ENCODE results near the gene CASP2. TPM values are rescaled to one million over a fixed set of nuclear protein-coding genes. Genes with fewer than 3 reads are reported as not detected.

CASP2 gene
- total RNA-seq, 4 donors from 2014 or later: 8.8 to 24.6 (median 12.2) TPM

- 78 to 87% methylated on average over 4 to 8 of the region's 8 CpGs for WGBS, 2 donors
- H3K4me1 ChIP-seq: no peaks in the 10 kb centered on the region
- H3K9me3 ChIP-seq: no peaks in the 10 kb centered on the region
- DNase-seq: no peak
- intact Hi-C loops (cut with DNase I): no loop called here
- no peak overlapping the region for H3K4me3 ChIP-seq
- H3K36me3 ChIP-seq: no peaks in the 10 kb centered on the region
- peaks cover 0 to 11% (median 0%) of the 10 kb centered on the region in 4 donors for H3K27me3 ChIP-seq
- TF ChIP-seq CTCF (IDR thresholded peaks at IDR 0.05) (no peak), POLR2A (IDR thresholded peaks at IDR 0.05) (no peak)
- no peak overlapping the region for H3K27ac ChIP-seq
Observed at GRCh38 chr7:143354376-143354775, 66.2 kb downstream of the CASP2 start.

- DNase-seq: no peak
- Histone ChIP-seq H3K4me1 (no peaks in the 10 kb centered on the region), H3K9me3 (no peaks in the 10 kb centered on the region), H3K27me3 (peaks cover 0 to 16% (median 0%) of the 10 kb centered on the region in 4 donors), H3K4me3 (no peak overlapping the region), H3K27ac (no peak overlapping the region), H3K36me3 (no peaks in the 10 kb centered on the region)
- intact Hi-C loops (cut with DNase I): no loop called here
- 77 to 89% methylated on average over 4 to 8 of the region's 8 CpGs for WGBS, 2 donors
- TF ChIP-seq CTCF (IDR thresholded peaks at IDR 0.05) (no peak), POLR2A (IDR thresholded peaks at IDR 0.05) (no peak)
Observed at GRCh38 chr7:143354965-143355364, 66.8 kb downstream of the CASP2 start.

GRCh38 chr7:143355450-143356385 lies 67.6 kb downstream of the CASP2 start:
- Histone ChIP-seq H3K4me1 (no peaks in the 10 kb centered on the region), H3K36me3 (no peaks in the 10 kb centered on the region), H3K4me3 (no peak overlapping the region), H3K27me3 (peaks cover 0 to 23% (median 0%) of the 10 kb centered on the region in 4 donors), H3K27ac (no peak overlapping the region), H3K9me3 (no peaks in the 10 kb centered on the region)
- DNase-seq: no peak
- 91% methylated on average over 10 to 13 of the region's 16 CpGs for WGBS, 2 donors
- intact Hi-C loops (cut with DNase I): no loop called here
- TF ChIP-seq CTCF (IDR thresholded peaks at IDR 0.05) (no peak), POLR2A (IDR thresholded peaks at IDR 0.05) (no peak)

DNA sequence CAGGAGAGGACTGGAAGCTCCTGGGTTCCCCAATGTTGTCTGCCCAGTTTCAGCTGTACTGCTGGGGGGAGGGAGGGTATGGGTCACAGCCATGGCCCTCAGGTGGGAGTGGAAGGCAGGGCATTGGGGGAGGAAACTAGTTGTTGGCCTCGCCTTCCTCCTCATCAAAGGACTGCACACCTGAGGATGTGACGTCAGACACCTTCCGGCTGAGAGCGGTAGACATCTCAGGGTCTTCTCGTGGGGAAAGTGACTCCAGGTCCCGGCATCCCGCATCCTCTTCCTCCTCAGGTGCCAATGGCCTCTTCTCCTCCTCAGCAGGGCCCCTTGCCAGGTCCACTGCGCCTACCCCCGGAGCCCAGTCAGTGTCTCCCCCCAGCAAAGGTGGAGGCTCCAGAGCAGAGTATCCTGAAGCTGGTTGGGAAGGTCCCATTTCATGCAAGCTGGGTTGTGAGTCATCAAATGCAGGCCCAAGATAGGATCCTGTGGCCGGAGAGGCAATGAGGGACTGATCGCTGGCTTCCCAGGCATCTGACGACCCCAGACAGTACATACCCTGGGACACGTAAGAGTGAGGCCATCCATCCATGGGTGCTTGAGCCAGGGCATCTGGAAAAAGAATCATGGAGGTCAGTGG lies 68.4 kb downstream of the CASP2 start:
- DNase-seq: no peak
- H3K4me1 ChIP-seq: peaks cover 1 to 5% (median 2%) of the 10 kb centered on the region in 3 donors
- intact Hi-C loops (cut with DNase I): no loop called here
- no peak for TF ChIP-seq CTCF (IDR thresholded peaks at IDR 0.05)
- TF ChIP-seq POLR2A (IDR thresholded peaks at IDR 0.05): no peak
- H3K4me3 ChIP-seq: no peak overlapping the region
- no peaks in the 10 kb centered on the region for H3K9me3 ChIP-seq
- H3K27me3 ChIP-seq: peaks cover 0 to 31% (median 0%) of the 10 kb centered on the region in 4 donors
- 92% methylated on average over 10 to 13 of the region's 13 CpGs for WGBS, 2 donors
- H3K27ac ChIP-seq: no peak overlapping the region
- no peaks in the 10 kb centered on the region for H3K36me3 ChIP-seq

Small RNAs within 50 kb of the gene (small RNA-seq; reads per million reads assigned to genes)
- gene RN7SL481P (0 reads per million in 4 donors), gene RN7SL535P (0 reads per million in 4 donors)

Other genes with a start within 250 kb of the CASP2 start
- not detected for gene OR6V1, start 236.0 kb upstream of the CASP2 start, total RNA-seq
- gene PIP, start 156.3 kb upstream of the CASP2 start, total RNA-seq: not detected
- gene TAS2R39, start 104.9 kb upstream of the CASP2 start, total RNA-seq: not detected
- gene TAS2R40, start 66.3 kb upstream of the CASP2 start, total RNA-seq: not detected
- gene GSTK1, start 24.9 kb upstream of the CASP2 start, total RNA-seq: 100 to 1,000 TPM in 3 of 4 donors, 10 to 100 TPM in 1; 96.2 to 166 (median 149) TPM
- gene TMEM139, start 3.4 kb upstream of the CASP2 start, total RNA-seq: 1 to 10 TPM in 1 of 4 donors, under 1 TPM in 1, not detected in 2; 0.15 to 3.6 TPM
- gene CLCN1, start 27.8 kb downstream of the CASP2 start, total RNA-seq: under 1 TPM in 3 of 4 donors, not detected in 1; under 0.01 to 0.91 (median 0.13) TPM
- under 1 TPM; 0.09 to 0.76 (median 0.46) TPM for gene FAM131B, start 74.4 kb downstream of the CASP2 start, total RNA-seq
- gene ZYX, start 93.0 kb downstream of the CASP2 start, total RNA-seq: 10 to 100 TPM; 40.2 to 78.8 (median 68.6) TPM
- 100 to 1,000 TPM in 1 of 4 donors, 10 to 100 TPM in 3; 64.5 to 132 (median 77.4) TPM for gene EPHA1, start 120.5 kb downstream of the CASP2 start, total RNA-seq
- not detected for gene TAS2R60, start 155.1 kb downstream of the CASP2 start, total RNA-seq
- under 1 TPM in 1 of 4 donors, not detected in 3; 0.70 TPM for gene TAS2R41, start 189.5 kb downstream of the CASP2 start, total RNA-seq

Data from esophagus squamous epithelium (tissue), 5 donors.